Activated T-helper 9 cell treated with anti-CD3 and anti-CD28 coated beads, Interleukin-2, amount 50 U/mL, for 16 hours (primary cell): ENCODE measurements around the gene SV2B.

Source experiments
- DNase-seq: peaks from one replicate; pipeline ENCODE4 v3.0.0-alpha.2; 2020; ENCODE audit warnings: low read depth

The SV2B gene

DNA sequence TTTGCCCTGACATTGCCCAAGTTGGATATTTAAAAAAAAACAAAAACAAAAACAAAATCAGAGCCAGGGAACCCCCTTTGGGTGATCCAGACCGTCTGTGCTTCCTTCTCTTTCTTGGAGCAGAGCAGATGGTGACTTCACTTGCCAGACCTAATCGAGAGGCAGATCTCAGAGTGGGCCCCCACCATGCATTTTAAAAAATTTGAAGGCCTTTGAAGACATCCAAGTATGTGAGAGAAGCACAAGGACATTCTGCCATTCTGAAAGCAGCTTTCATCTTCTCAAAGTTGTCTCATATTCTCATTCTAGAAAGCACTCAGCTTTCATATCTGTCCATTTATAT, 93.3 kb downstream of the SV2B start:
- no peak for DNase-seq

DNA sequence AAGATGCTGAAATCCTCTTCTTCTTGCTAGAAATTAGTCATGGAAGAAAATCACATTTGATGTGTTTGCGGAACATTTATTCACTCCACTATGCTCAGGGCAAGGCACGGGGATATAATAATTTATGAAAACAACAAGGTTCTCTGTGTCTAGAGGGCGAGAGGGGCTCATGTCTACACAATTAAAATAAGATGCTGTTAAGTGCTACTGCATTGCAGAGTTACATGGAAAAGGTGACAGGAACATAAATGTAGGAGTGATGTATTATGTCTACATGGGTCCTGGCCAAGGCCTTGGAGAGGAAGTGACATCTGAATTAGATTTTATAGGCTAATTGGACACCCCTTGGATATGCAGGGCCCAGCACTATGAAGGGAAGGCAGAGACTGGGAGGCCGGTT, 96.1 kb downstream of the SV2B start:
- DNase-seq = no peak

DNA sequence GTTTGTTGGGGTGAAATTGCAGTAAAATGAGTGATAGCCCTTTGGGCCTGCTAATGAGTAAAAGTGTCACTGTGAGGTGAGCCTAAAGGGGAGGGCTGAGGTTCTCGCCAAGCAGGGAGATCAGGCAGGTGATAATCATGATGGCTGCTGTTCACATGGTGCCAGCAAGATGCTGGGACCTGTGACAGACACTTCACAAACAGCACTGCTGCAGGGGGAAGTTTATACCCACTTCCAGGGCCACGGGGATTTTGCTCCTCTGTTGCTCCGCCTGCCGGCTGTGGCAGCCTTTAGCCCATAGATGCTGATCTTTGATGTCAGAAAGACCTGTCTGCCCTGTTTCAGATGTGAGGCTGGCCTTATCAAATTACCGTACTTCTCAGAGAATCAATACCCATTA, 96.7 kb downstream of the SV2B start:
- no peak for DNase-seq

- DNase-seq = no peak
Measured at GRCh38 chr15:91199511-91199910, 99.5 kb downstream of the SV2B start.

GRCh38 chr15:91200101-91200754, 100.2 kb downstream of the SV2B start:
- DNase-seq = no peak

GRCh38 chr15:91202510-91203102, 102.5 kb downstream of the SV2B start:
- no peak for DNase-seq

DNA sequence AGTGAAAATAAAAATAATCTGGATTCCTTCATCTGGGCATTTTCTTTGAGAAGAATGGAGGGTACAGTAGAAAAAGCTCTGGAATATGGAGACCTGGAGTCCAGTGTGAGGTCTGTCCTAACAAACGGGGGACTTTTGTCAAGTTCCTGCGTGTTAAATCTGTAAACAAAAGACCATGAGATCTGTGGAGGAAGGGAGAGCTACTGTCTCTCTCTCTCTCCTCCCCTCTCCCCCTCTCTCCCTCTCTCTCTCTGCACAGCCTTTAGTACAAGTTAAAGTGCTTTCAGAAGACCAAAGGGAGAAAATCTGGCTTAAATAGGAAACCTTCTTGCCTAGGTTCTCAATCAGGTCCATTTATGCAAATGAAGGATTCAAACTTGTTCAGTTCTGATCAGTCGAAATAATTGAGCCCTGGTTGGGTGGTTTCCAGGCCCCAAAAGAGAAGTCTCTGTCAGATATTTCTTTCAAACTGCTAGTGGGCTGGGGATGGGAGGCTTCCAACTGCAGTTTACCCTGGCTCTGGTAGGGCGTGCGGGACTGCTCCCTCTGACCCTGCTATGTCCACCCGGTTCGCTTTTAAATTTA, 103.7 kb downstream of the SV2B start:
- DNase-seq = no peak

GRCh38 chr15:91208371-91208770, 108.3 kb downstream of the SV2B start:
- DNase-seq = no peak

DNA sequence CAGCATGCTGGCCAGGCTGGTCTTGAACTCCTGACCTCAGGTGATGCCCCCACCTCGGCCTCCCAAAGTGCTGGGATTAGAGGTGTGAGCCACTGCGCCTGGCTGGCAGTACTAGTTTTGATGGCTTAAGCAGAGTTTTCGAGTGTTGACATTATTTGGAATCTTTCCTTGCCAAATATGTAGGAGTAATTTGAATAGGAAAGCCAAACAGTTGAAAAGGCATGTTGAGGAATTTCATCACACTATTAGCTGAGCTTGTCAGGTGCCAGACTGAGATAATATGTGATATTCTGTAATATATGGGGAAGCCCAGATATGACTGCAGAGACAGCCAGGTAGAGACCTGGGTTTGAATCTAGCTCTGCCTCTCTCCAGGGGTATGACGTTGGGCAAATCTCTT, 109.3 kb downstream of the SV2B start:
- no peak for DNase-seq

- no peak for DNase-seq
Measured at GRCh38 chr15:91209726-91210125, 109.7 kb downstream of the SV2B start.

DNA sequence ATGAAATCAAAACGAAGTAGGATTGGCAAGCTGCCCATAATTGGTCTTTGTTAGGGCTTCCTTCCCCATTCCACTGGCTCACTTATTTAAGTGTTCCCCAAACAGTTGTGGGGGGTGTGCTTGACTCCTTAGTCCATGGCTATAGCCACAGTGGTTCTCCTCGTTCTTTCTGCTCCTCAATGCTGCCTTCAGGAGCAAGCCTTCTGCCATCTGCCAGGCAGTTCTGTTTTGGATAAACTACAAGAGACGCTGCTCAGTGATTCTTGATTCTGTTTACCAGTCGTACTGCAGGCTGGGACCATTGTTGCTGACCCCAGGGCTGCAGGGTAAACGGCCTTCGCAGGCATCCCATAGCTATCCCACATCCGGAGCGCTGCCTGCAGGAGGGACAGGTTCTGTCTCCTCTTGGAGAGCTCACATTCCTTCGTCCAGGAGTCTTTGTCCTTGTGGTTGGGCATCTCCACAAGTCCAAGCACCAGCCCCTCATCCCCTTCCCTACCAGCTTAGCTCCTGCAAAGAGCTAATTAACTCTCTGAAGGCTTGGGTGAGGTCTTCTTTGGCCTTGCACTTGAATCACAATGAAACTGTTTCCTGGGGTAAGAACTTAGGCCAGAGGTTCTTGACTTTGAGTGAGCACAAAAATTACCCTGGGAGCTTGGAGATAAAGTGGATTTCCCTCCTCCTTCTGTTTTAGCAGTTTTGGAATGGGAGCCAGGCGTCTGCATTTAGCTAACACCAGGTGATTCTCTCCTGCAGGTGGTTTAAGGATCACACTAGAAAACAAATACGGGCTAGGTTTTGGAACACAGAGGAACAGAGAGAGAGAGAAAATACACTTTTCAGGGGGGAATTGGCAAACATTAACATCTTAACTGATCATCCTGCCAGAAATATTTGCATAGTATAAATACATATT, 114.9 kb downstream of the SV2B start:
- DNase-seq = no peak

DNA sequence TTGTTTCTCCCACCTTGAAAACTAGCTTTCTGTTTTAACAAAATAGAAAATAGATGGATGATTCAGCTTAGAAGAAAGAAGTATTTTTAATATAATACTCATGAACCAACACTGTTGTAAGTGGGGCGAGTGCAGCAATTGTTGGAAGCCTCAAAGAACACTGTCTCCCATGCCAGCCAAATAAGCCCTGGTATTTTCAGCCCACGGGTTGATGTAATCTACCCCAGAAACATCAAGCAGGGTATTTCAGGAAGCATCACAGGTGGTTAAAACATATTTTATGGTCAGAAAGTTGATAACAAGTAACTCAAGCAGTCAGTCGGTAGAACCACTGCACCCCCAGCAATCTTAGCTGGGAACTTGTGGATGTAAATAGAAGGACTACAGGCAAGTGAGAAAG, 115.9 kb downstream of the SV2B start:
- no peak for DNase-seq

DNA sequence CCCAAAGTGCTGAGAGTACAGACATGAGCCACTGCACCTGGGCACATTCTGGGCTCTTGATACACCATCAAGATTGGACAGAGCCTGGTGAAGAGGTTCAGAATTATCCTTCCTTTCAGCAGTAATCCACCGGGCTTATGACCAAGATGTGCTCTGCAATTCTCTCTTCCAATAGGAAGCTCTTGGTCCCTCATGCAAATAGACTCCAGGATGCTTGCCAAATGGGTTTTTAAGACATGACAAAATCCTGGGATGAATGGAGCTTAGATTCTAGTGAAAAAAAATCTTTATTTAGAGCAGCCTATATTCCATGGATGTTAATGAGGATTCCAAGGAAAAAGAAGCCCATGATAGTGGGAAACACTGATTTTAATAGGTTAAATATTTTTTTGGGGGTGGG, 119.1 kb downstream of the SV2B start:
- DNase-seq = no peak

- no peak for DNase-seq
Measured at GRCh38 chr15:91222052-91222451, 122.0 kb downstream of the SV2B start.

- no peak for DNase-seq
Measured at GRCh38 chr15:91223863-91224262, 123.8 kb downstream of the SV2B start.

- DNase-seq = no peak
Measured at GRCh38 chr15:91224755-91225380, 124.8 kb downstream of the SV2B start.

DNA sequence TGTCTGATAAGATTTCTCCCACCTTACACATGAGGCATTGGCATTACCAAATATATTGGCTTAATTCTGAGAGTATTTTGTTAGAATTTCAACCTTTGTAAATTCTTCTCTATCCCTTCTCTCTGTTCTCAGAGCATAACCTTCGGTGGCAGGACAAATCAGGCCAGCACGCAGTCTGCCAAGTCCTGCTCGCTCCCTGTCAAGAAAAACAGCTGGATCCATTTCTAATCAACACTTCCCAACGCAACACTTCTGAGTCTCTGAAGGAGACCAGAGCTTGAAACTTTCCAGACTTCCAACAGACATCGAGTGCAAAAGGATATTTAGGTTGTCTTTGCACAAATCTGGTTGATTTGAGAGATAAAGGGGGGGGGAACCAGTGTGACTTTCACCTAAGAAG, 125.7 kb downstream of the SV2B start:
- DNase-seq = no peak

DNA sequence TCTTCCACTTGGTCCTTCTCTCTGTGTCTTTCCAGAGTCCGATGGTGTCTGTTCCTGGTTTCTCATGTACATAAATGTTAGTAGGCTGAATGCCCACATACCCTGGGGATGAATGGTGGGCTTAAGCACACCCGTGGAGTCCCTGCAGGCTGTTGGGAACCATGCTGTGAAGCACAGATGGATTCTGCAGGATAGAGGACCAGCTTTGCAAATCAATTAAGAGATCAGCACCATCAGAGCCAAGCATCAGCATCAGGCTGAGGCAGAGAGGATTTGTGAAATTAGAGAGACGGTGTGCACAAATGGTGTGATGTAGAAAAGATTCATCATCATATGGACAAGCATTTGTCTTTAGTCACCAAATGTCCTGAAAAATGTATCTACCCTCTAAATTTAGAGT, 127.1 kb downstream of the SV2B start:
- no peak for DNase-seq

DNA sequence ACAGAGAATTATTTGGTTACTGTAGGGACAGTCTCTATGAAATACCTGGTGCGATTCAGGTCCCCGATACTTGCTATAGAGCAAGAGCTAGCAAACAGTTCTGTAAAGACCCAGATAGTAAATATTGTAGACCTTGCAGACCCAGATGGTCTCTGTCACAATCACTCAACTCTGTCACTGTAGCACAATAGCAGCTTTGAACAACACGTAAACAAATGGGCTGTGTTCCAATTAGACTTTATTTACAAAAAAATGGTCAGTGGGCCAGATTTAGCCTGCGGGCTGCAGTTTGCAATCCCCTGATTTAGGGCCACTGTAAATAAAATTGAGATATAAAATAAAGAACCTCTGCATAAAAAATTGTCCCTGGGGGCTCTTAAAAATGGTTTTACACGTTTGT, 127.7 kb downstream of the SV2B start:
- no peak for DNase-seq

DNA sequence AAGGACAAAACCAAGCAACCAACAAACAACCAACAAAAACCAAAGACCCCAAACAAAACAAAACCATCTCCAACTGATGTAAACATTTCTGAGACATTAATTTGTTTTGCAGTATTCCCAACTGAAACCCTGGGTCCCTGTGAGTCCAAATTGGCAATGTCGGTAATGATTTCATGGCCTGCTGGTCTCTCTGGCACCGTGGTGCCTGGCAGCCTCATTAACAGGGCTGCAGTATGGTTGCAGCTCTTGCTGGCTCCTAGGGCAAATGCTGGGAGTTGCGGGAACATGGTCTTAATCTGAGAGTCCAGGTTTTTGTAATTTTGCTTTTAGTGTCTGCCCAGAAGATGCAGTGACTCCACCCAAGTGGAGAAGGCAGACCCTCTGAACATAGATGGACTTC, 128.3 kb downstream of the SV2B start:
- no peak for DNase-seq

GRCh38 chr15:91228890-91229289, 128.8 kb downstream of the SV2B start:
- DNase-seq = no peak

GRCh38 chr15:91231703-91232102, 131.6 kb downstream of the SV2B start:
- no peak for DNase-seq

- DNase-seq = no peak
Measured at GRCh38 chr15:91234759-91235158, 134.7 kb downstream of the SV2B start.
